ENCODE measurements around the gene DDX31.

DNA sequence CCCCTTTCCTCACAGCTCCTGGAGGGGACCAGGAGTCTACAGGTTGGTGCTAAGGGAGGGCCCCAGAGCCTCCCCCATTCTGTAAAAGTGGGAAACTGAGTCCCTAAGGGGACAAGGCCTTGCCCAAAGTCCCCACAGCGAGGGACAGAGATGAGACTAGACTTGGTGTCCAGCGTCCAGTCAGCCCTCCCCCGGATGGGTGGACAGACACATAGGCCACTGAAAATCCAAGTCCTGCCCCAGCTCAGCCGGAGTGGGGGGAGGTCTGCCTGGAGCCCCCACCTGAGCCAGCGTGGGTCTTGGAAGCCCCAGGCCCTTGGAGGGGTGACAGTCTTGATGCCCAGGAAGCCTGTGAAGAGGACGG, 82.2 kb downstream of the DDX31 start:
- TF ChIP-seq POLR2AphosphoS5 (IDR thresholded peaks at IDR 0.05; ENCODE audit: low read depth, low read length) (no peak), TAF1 (IDR thresholded peaks at IDR 0.05; ENCODE audit: borderline replicate concordance, insufficient read depth, low read length) (no peak)
